Activated naive CD4-positive, alpha-beta T cell treated with anti-CD3 and anti-CD28 coated beads for 36 hours (primary cell): ENCODE data around the gene LIPK. TPM values are rescaled to one million over a fixed set of nuclear protein-coding genes. Genes with fewer than 3 reads are reported as not detected.
A peak's percentile ranks its signal among the peaks of the same experiment; 100 is the strongest.
"Not testable (repeated sequence)": the region's sequence is repeated elsewhere in the genome, so short reads cannot be mapped to it uniquely, and the experiment has no call there.

Experiments used
- CTCF ChIA-PET: fragments of 350-600 bp; sonication (Branson Sonifier 250); formaldehyde crosslinking; loops from one replicate; lab custom pipeline; 2021; ENCODE audit warnings: antibody characterized with exemption; lab: Charles Lee
- DNase-seq: peaks from one replicate; pipeline ENCODE4 v3.0.0-alpha.2; 2020
- H3K27ac Mint-ChIP-seq: one replicate; pipeline ENCODE4 v1.8.0; 2021; ENCODE audit warnings: mild to moderate bottlenecking, mixed read lengths
- H3K27me3 Mint-ChIP-seq: one replicate; pipeline ENCODE4 v1.8.0; 2021; ENCODE audit warnings: low read depth, mixed read lengths
- H3K36me3 Mint-ChIP-seq: one replicate; pipeline ENCODE4 v1.8.0; 2021; ENCODE audit warnings: low read depth, mixed read lengths
- H3K4me1 Mint-ChIP-seq: one replicate; pipeline ENCODE4 v1.8.0; 2021; ENCODE audit warnings: low read depth, mixed read lengths
- H3K4me3 Mint-ChIP-seq: one replicate; pipeline ENCODE4 v1.8.0; 2021; ENCODE audit warnings: mild to moderate bottlenecking, moderate library complexity, mixed read lengths
- H3K9me3 Mint-ChIP-seq: one replicate; pipeline ENCODE4 v1.8.0; 2021; ENCODE audit warnings: mixed read lengths
- intact Hi-C: fragments of 100-400 bp; cut with micrococcal nuclease; formaldehyde crosslinking; loops from one replicate; pipeline ENCODE4 v1.15.1; 2023
- total RNA-seq, 2 experiments: library from RNA; stranded (reverse); gene quantifications; one replicate each; pipeline ENCODE4 v1.2.3, GENCODE V29; 2021

Gene LIPK, protein sequence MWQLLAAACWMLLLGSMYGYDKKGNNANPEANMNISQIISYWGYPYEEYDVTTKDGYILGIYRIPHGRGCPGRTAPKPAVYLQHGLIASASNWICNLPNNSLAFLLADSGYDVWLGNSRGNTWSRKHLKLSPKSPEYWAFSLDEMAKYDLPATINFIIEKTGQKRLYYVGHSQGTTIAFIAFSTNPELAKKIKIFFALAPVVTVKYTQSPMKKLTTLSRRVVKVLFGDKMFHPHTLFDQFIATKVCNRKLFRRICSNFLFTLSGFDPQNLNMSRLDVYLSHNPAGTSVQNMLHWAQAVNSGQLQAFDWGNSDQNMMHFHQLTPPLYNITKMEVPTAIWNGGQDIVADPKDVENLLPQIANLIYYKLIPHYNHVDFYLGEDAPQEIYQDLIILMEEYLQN
- not detected for total RNA-seq

DNA sequence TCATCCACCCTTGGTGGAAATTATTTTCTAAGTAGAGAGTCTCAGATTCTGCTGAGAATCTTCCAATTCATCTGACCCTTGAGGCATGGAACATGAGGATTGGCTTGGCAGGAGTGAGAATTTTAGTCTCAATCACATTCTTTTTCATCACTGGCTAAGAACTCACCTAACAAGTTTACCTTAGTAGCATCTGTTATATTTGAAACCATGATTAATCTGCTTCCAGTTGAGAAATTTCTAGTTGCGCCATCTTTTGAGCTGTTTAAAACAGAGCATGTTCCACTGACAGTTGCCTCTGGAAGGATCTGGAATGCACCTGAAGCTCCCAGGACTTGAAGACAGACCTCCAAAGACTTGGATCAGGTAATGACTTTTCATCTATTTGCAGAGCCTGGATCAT, at the start of gene LIPK:
LIPK (plus strand) TSS at position 292 of the 400 bp plus-strand sequence. CDS start 18,295 bp downstream, outside the sequence.
- no peak for DNase-seq
- CTCF ChIA-PET = no interaction called here
- intact Hi-C loops = loop anchor here (2.0 kb wide), 1 partner anchor 35 kb away; no protein-coding TSS in a partner anchor
- Mint-ChIP-seq H3K4me1 (peaks cover 18% of the 10 kb centered on the region), H3K27ac (no peak within 1 kb of the TSS), H3K27me3 (peaks cover 3% of the 10 kb centered on the region), H3K4me3 (no peak within 1 kb of the TSS), H3K9me3 (no peaks in the 10 kb centered on the region), H3K36me3 (no peaks in the 10 kb centered on the region)

DNA sequence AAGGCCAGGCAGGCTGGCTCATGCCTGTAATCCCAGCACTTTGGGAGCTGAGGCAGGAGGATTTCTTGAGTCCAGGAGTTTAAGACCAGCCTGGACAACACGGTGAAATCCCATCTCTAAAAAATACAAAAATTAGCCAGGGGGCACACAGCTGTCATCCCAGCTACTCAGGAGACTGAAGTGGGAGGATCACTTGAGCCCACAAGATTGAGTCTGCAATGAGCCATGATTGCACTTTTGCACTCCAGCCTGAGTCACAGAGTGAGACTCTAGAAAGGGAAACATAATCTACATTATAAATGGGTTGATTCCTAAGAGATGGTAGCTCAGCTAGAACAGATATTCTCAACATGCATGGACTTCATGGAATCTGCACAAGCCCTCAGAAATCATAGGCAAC, 48.1 kb upstream of the LIPK start:
- no peak for DNase-seq
- no peaks in the 10 kb centered on the region for H3K4me1 Mint-ChIP-seq
- no peaks in the 10 kb centered on the region for H3K36me3 Mint-ChIP-seq
- CTCF ChIA-PET = no interaction called here
- H3K4me3 Mint-ChIP-seq = no peak overlapping the region
- peaks cover 14% of the 10 kb centered on the region for H3K27me3 Mint-ChIP-seq
- H3K9me3 Mint-ChIP-seq = no peaks in the 10 kb centered on the region
- intact Hi-C loops = loop anchor here (1.0 kb wide), 1 partner anchor 12 kb away; no protein-coding TSS in a partner anchor
- no peak overlapping the region for H3K27ac Mint-ChIP-seq

DNA sequence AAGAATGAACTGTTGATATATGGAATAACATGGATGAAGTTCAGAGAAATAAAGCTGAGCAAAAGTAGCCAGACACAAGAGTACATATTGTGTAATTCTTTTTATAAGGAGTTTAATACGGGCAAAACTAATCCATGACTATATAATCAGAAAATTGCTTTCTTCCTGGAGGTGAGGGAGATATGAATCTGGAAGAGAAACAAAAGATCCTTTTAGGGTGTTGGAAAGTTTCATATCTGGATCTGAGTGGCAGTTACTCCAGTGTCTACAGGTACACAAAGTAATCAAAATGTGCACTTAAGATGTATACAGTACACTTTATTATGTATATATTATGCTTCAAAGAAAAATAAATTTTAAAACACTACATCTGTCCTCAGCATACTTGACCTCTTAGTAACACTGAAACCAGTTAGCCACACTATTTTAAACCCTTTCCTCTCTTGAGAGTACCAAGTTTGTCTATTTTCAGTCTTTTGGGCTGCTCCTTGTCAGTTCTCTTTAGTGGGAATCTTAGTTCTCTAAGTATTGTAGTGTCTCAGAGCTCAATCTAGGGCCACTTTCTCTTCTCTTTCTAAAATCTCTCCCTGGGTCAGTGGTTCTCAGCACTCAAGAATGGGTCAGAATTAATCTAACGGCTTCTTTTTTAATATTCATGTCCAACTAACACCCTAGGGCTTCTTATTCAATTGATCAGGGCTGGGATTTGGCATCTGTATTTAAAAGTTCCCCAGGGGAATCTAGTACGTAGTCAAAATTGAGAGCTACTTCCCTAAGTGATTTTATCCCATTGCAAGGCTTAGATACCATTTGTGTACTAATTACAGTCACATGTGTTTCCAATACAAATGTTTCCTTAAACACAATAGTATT, 46.1 kb upstream of the LIPK start:
- no peaks in the 10 kb centered on the region for H3K9me3 Mint-ChIP-seq
- H3K4me3 Mint-ChIP-seq = no peak overlapping the region
- intact Hi-C loops = loop anchor here (5.0 kb wide), 1 partner anchor 68 kb away; no protein-coding TSS in a partner anchor
- CTCF ChIA-PET = interaction anchor here (0.6 kb wide), 1 partner anchor 817 kb away, joined by 4 read pairs; no protein-coding TSS in a partner anchor
- H3K4me1 Mint-ChIP-seq = no peaks in the 10 kb centered on the region
- H3K27me3 Mint-ChIP-seq = peaks cover 17% of the 10 kb centered on the region
- no peaks in the 10 kb centered on the region for H3K36me3 Mint-ChIP-seq
- H3K27ac Mint-ChIP-seq = no peak overlapping the region
- DNase-seq = no peak

DNA sequence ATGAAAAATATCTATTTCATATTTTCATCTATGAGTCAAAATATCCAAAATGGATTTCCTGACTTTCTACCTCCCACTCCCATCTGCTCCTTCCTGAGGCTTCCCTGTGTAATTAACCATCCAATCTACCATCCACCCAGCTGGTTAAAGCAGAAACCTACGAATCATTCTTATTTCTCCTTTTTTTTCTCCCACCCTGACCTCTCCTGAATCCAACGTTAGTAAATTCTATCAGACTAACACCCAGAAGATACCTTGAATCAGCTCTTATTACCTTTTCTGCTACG, 45.5 kb upstream of the LIPK start:
- H3K4me3 Mint-ChIP-seq = no peak overlapping the region
- H3K27me3 Mint-ChIP-seq = peaks cover 17% of the 10 kb centered on the region
- H3K9me3 Mint-ChIP-seq = no peaks in the 10 kb centered on the region
- H3K36me3 Mint-ChIP-seq = no peaks in the 10 kb centered on the region
- no peak overlapping the region for H3K27ac Mint-ChIP-seq
- intact Hi-C loops = loop anchor here (5.0 kb wide), 1 partner anchor 68 kb away; no protein-coding TSS in a partner anchor
- no peak for DNase-seq
- no peaks in the 10 kb centered on the region for H3K4me1 Mint-ChIP-seq
- CTCF ChIA-PET = interaction anchor here (0.6 kb wide), 1 partner anchor 818 kb away, joined by 4 read pairs; no protein-coding TSS in a partner anchor

DNA sequence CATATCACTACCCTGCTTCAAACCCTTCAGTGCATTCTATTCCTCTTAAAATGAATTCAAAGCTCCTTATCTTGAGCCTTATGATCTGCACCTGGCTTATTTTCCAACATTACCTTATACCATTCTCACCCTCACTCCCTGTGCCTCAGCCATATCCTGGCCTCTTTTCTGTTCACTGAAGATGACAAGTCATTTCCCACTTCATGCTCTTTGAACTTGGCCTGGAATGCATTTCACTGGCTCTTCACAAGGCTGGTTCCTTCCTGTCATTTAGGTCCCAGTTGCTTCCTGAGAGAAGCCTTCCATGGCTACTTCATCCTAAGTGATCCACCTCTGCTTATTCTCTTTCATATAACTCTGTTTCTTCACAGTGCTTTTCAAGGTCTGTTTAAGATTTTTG, 45.0 kb upstream of the LIPK start:
- CTCF ChIA-PET = interaction anchor here (1.0 kb wide), 1 partner anchor 16 kb away, joined by 3 read pairs; no protein-coding TSS in a partner anchor
- intact Hi-C loops = loop anchor here (5.0 kb wide), 1 partner anchor 69 kb away; no protein-coding TSS in a partner anchor
- Mint-ChIP-seq H3K4me3 (no peak overlapping the region), H3K9me3 (no peaks in the 10 kb centered on the region), H3K4me1 (no peaks in the 10 kb centered on the region), H3K27ac (no peak overlapping the region), H3K27me3 (peaks cover 17% of the 10 kb centered on the region), H3K36me3 (no peaks in the 10 kb centered on the region)
- no peak for DNase-seq

DNA sequence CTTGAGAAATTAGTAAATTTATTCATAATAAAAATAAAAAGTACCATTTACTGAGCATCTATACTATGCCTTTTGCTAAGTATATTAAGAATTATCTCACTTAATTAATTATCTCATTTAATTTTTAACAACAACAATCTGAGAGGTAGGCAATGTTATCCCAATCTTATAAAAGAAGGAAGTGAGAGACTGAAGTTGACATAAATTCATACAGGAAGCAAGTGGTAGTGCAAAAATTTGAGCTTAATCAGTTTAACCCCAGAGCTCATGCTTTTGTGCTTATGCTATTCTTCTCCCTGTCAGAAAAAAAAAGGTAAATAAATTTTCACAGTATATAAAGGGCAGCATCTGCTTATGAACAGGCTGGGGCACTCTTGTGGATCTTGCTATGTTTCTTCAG, 44.5 kb upstream of the LIPK start:
- intact Hi-C loops = loop anchor here (5.0 kb wide), 1 partner anchor 69 kb away; no protein-coding TSS in a partner anchor
- CTCF ChIA-PET = interaction anchor here (1.0 kb wide), 1 partner anchor 15 kb away, joined by 3 read pairs; no protein-coding TSS in a partner anchor
- no peaks in the 10 kb centered on the region for H3K4me1 Mint-ChIP-seq
- H3K4me3 Mint-ChIP-seq = no peak overlapping the region
- no peaks in the 10 kb centered on the region for H3K36me3 Mint-ChIP-seq
- DNase-seq = no peak
- peaks cover 15% of the 10 kb centered on the region for H3K27me3 Mint-ChIP-seq
- H3K27ac Mint-ChIP-seq = no peak overlapping the region
- no peaks in the 10 kb centered on the region for H3K9me3 Mint-ChIP-seq

DNA sequence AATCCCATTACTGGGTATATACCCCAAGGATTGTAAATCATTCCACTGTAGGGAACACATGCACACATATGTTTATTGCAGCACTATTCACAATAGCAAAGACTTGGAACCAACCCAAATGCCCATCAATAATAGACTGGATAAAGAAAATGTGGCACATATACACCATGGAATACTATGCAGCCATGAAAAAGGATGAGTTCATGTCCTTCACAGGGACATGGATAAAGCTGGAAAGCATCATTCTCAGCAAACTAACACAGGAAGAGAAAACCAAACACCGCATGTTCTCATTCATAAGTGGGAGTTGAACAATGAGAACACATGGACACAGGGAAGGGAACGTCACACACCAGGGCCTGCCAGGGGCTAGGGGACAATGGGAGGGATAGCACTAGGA, 42.9 kb upstream of the LIPK start:
- DNase-seq, H3K4me3 Mint-ChIP-seq, CTCF ChIA-PET, H3K4me1 Mint-ChIP-seq, H3K27ac Mint-ChIP-seq, H3K36me3 Mint-ChIP-seq, H3K9me3 Mint-ChIP-seq: not testable (repeated sequence)
- H3K27me3 Mint-ChIP-seq = peaks cover 16% of the 10 kb centered on the region
- intact Hi-C loops = loop anchor here (5.0 kb wide), 1 partner anchor 71 kb away; no protein-coding TSS in a partner anchor

DNA sequence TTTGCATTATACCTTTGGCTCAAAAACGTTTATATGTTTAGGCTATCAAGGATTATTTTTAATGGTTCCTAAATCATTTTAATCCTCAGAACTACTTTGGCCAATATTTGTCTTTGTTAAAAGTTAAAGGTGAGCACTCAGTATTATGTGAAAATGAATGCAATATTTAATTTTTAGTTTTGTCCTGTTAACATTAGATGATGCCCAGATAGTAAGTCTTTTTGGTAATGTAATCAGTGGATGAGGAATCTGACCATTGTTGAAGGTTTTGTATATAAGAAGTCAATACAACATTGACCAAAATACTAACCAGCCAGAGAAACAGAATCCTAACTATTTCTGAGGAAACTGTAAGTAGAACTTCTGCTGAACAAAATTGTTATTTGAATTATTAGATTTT, 41.9 kb upstream of the LIPK start, which contains the start of gene LIPF:
LIPF (plus strand) TSS at position 301 of the 400 bp plus-strand sequence. CDS start 2,856 bp downstream, outside the sequence.
- peaks cover 3% of the 10 kb centered on the region for H3K4me1 Mint-ChIP-seq
- CTCF ChIA-PET = no interaction called here

DNA sequence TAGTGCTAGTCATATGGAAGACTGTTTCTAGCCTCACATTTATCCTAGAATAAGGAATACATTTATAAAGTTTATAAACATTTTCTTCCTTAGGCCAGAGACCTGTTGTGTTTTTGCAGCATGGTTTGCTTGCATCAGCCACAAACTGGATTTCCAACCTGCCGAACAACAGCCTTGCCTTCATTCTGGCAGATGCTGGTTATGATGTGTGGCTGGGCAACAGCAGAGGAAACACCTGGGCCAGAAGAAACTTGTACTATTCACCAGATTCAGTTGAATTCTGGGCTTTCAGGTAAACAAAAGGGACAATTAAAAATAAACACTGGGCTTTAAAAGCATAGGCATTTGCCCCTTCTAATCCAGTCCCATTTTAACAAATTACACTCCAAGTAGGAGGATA, 37.6 kb upstream of the LIPK start:
- CTCF ChIA-PET = interaction anchor here (0.6 to 0.7 kb wide), 2 partner anchors 106 to 463 kb away, joined by 3 read pairs; no protein-coding TSS in a partner anchor
- no peaks in the 10 kb centered on the region for H3K36me3 Mint-ChIP-seq
- H3K9me3 Mint-ChIP-seq = no peaks in the 10 kb centered on the region
- H3K4me1 Mint-ChIP-seq = peaks cover 24% of the 10 kb centered on the region
- no peak overlapping the region for H3K27ac Mint-ChIP-seq
- intact Hi-C loops = no loop called here
- no peak overlapping the region for H3K4me3 Mint-ChIP-seq
- DNase-seq = no peak
- peaks cover 4% of the 10 kb centered on the region for H3K27me3 Mint-ChIP-seq

More for the DNA sequence above, 41.9 kb upstream of the LIPK start, which contains the start of gene LIPF:
- intact Hi-C loops = loop anchor here (5.0 kb wide), 1 partner anchor 72 kb away; no protein-coding TSS in a partner anchor
- Mint-ChIP-seq H3K27me3 (peaks cover 16% of the 10 kb centered on the region), H3K36me3 (no peaks in the 10 kb centered on the region), H3K27ac (no peak within 1 kb of the TSS), H3K4me3 (no peak within 1 kb of the TSS), H3K9me3 (no peaks in the 10 kb centered on the region)
- no peak for DNase-seq

DNA sequence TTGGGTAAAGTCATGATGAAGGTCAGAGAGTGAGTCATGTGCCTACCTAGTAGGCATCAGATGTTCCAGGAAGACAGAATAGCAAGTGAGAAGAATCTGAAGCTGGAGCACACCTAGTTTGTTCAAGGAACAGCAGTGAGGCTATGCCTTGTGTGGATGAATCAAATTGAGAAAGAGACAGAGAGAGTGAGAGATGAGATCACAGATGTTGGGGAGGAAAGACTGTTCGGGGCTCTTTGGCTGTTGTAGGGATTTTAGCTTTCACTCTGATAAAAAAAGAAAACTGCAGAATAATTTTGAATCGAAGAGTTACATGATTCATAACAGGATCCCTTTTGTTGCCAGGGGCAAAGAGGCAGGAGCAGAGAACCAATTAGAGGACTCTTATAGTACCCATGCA, 35.6 kb upstream of the LIPK start:
- CTCF ChIA-PET = interaction anchor here (0.6 to 1.0 kb wide), 2 partner anchors 58 to 359 kb away, joined by 3 read pairs; no protein-coding TSS in a partner anchor
- Mint-ChIP-seq H3K9me3 (no peaks in the 10 kb centered on the region), H3K4me3 (no peak overlapping the region), H3K36me3 (no peaks in the 10 kb centered on the region), H3K27ac (peak overlapping the region; percentile 33), H3K4me1 (peaks cover 24% of the 10 kb centered on the region), H3K27me3 (peaks cover 7% of the 10 kb centered on the region)
- intact Hi-C loops = loop anchor here (1.0 to 5.0 kb wide), 12 partner anchors 12 to 853 kb away; partner anchors contain the start of genes ATAD1, KLLN, LIPK and PTEN
- DNase-seq = peak; percentile 44

DNA sequence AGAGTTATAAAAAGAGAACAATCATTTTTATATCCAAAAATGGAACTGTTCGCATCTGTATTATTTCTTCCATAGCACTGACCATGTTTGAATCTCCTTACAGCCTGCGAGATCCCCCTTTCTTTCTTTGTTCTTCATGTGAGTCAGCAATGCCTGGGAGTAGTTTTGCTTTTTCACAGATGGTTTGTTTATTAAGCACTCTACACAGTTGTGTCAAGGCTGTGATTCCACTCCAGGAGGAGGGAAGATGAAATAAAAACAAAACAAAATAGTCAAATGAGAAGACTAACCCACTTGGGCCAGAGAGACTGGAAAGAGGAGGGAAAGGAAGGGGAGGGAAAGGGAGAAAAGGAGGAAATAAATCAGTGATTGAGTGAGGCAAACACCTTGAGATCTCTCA, 34.0 kb upstream of the LIPK start:
- no peaks in the 10 kb centered on the region for H3K9me3 Mint-ChIP-seq
- intact Hi-C loops = loop anchor here (5.0 kb wide), 3 partner anchors 330 to 855 kb away; partner anchors contain the start of genes ATAD1, KLLN and PTEN
- H3K4me1 Mint-ChIP-seq = peaks cover 24% of the 10 kb centered on the region
- H3K36me3 Mint-ChIP-seq = no peaks in the 10 kb centered on the region
- H3K4me3 Mint-ChIP-seq = no peak overlapping the region
- DNase-seq = no peak
- CTCF ChIA-PET = no interaction called here
- peaks cover 9% of the 10 kb centered on the region for H3K27me3 Mint-ChIP-seq
- no peak overlapping the region for H3K27ac Mint-ChIP-seq
